GM18517 (cell line): ENCODE results near the gene PASK.

Experiments
- ATAC-seq: cut with Tn5 transposase; IDR thresholded peaks from one replicate; pipeline ENCODE4 v1.9.1; 2021; ENCODE audit warnings: mild to moderate bottlenecking, moderate library complexity; ENCODE audit not compliant: unreplicated experiment

Gene PASK

GRCh38 chr2:241087420-241088268, 61.6 kb downstream of the PASK start:
- no peak for ATAC-seq

GRCh38 chr2:241084856-241085444, 64.3 kb downstream of the PASK start:
- no peak for ATAC-seq

GRCh38 chr2:241083091-241083415, 66.2 kb downstream of the PASK start:
- ATAC-seq: no peak

- ATAC-seq: no peak
Observed at GRCh38 chr2:241082341-241083090, 66.8 kb downstream of the PASK start.

- ATAC-seq: no peak
Observed at GRCh38 chr2:241081643-241082340, 67.5 kb downstream of the PASK start.

- ATAC-seq: no peak
Observed at GRCh38 chr2:241081190-241081642, 68.1 kb downstream of the PASK start.

GRCh38 chr2:241080405-241081189, 68.7 kb downstream of the PASK start:
- no peak for ATAC-seq

- ATAC-seq: no peak
Observed at GRCh38 chr2:241074901-241075540, 74.3 kb downstream of the PASK start.

GRCh38 chr2:241074065-241074818, 75.0 kb downstream of the PASK start:
- no peak for ATAC-seq

- no peak for ATAC-seq
Observed at GRCh38 chr2:241073166-241074064, 75.9 kb downstream of the PASK start.

- no peak for ATAC-seq
Observed at GRCh38 chr2:241072553-241073165, 76.6 kb downstream of the PASK start.

- no peak for ATAC-seq
Observed at GRCh38 chr2:241072151-241072550, 77.1 kb downstream of the PASK start.

- ATAC-seq: no peak
Observed at GRCh38 chr2:241071677-241072111, 77.6 kb downstream of the PASK start.

- no peak for ATAC-seq
Observed at GRCh38 chr2:241070811-241071676, 78.2 kb downstream of the PASK start.

- ATAC-seq: no peak
Observed at GRCh38 chr2:241070361-241070760, 78.9 kb downstream of the PASK start.

GRCh38 chr2:241069821-241070281, 79.4 kb downstream of the PASK start:
- ATAC-seq: no peak
